Measurements from ENCODE around the gene KCNE3. TPM values are rescaled to one million over a fixed set of nuclear protein-coding genes. Genes with fewer than 3 reads are reported as not detected.

The KCNE3 gene
- total RNA-seq, 1 donor from 2014 or later, result 0.59 TPM

DNA sequence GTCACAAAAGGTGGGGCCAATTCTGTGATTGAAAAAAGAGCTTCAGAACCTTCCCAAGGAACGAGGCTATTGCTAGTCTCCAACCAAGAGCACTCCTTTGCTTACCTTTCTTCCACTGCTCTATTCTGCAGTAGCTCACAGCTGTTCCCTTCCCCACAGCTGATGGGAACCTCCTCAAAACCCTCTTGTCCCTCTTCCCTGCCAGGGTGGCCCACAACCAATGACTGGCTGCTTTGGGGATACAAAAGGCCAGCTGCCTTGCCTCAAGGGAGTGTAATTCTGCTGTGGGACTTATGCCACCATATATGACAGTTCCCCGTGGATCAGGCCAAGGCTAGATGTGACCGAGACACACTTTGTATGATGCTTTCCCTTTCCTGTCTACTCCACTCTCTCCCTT, 15.0 kb downstream of the KCNE3 start:
- Mint-ChIP-seq H3K27ac (ENCODE audit: unreplicated experiment) (no peak overlapping the region), H3K27me3 (ENCODE audit: low read depth, unreplicated experiment) (peaks cover 15% of the 10 kb centered on the region), H3K4me3 (ENCODE audit: unreplicated experiment) (no peak overlapping the region), H3K4me1 (ENCODE audit: low read depth, unreplicated experiment) (no peaks in the 10 kb centered on the region), H3K9me3 (ENCODE audit: unreplicated experiment) (no peaks in the 10 kb centered on the region), H3K36me3 (ENCODE audit: low read depth, unreplicated experiment) (no peaks in the 10 kb centered on the region)
- FAIRE-seq (no peak), DNase-seq (ENCODE audit: low read depth) (no peak)
- no peak overlapping the region for H3K27ac ChIP-seq (ENCODE audit: low read depth, low read length)
- TF ChIP-seq, protein P1, sequence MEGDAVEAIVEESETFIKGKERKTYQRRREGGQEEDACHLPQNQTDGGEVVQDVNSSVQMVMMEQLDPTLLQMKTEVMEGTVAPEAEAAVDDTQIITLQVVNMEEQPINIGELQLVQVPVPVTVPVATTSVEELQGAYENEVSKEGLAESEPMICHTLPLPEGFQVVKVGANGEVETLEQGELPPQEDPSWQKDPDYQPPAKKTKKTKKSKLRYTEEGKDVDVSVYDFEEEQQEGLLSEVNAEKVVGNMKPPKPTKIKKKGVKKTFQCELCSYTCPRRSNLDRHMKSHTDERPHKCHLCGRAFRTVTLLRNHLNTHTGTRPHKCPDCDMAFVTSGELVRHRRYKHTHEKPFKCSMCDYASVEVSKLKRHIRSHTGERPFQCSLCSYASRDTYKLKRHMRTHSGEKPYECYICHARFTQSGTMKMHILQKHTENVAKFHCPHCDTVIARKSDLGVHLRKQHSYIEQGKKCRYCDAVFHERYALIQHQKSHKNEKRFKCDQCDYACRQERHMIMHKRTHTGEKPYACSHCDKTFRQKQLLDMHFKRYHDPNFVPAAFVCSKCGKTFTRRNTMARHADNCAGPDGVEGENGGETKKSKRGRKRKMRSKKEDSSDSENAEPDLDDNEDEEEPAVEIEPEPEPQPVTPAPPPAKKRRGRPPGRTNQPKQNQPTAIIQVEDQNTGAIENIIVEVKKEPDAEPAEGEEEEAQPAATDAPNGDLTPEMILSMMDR (IDR thresholded peaks at IDR 0.05; ENCODE audit: insufficient read depth, low read depth, low read length), result no peak
- TF ChIP-seq EZH2 (IDR thresholded peaks at IDR 0.05; ENCODE audit: insufficient read depth, low read length), result no peak
- H3K4me3 ChIP-seq (ENCODE audit: insufficient read depth, low read depth, low read length), result no peak overlapping the region
- H4K20me1 ChIP-seq (ENCODE audit: insufficient read depth, low read length), result no peaks in the 10 kb centered on the region
- no peak overlapping the region for H2AFZ ChIP-seq (ENCODE audit: low read depth, low read length)
- H3K9me3 ChIP-seq (ENCODE audit: insufficient read depth, low read depth, low read length), result no peaks in the 10 kb centered on the region
- H3K27me3 ChIP-seq (ENCODE audit: insufficient read depth, low read length), result no peaks in the 10 kb centered on the region
- H3K79me2 ChIP-seq (ENCODE audit: insufficient read depth, low read length), result no peaks in the 10 kb centered on the region
- no peak overlapping the region for H3K4me2 ChIP-seq (ENCODE audit: low read length)
- no peaks in the 10 kb centered on the region for H3K36me3 ChIP-seq (ENCODE audit: insufficient read depth, low read length)
- no peak overlapping the region for H3K9ac ChIP-seq (ENCODE audit: low read length)
- peaks cover 9% of the 10 kb centered on the region for H3K4me1 ChIP-seq (ENCODE audit: insufficient read depth, low read length)

DNA sequence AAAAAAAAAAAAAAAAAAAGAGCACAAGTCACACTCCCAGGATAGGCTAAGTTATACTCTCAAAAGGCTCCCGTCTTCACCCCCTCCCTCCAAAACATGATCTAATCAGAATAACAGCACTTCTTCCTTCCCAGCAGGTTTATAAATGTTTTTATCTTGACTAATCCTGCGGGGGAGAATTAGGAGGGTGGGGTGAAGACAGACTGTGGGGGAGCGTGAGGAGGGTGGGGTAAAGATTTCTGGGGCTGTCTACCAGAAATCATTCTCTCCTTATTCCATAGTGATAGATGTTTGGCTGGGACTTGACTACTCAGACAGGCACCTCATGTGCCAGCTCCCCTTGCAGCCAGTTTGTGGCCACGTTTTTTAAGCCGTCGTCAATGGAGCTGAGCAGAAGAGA, 17.0 kb downstream of the KCNE3 start:
- Mint-ChIP-seq H3K27ac (ENCODE audit: unreplicated experiment) (no peak overlapping the region), H3K36me3 (ENCODE audit: low read depth, unreplicated experiment) (peaks cover under 1% of the 10 kb centered on the region), H3K27me3 (ENCODE audit: low read depth, unreplicated experiment) (peaks cover 17% of the 10 kb centered on the region), H3K4me3 (ENCODE audit: unreplicated experiment) (no peak overlapping the region), H3K9me3 (ENCODE audit: unreplicated experiment) (no peaks in the 10 kb centered on the region), H3K4me1 (ENCODE audit: low read depth, unreplicated experiment) (no peaks in the 10 kb centered on the region)
- Histone ChIP-seq H3K27me3 (ENCODE audit: insufficient read depth, low read length) (no peaks in the 10 kb centered on the region), H3K9me3 (ENCODE audit: insufficient read depth, low read depth, low read length) (no peaks in the 10 kb centered on the region), H3K9ac (ENCODE audit: low read length) (peak overlapping the region; percentile 0), H3K4me2 (ENCODE audit: low read length) (peak overlapping the region; percentile 21), H3K27ac (ENCODE audit: low read depth, low read length) (no peak overlapping the region), H4K20me1 (ENCODE audit: insufficient read depth, low read length) (no peaks in the 10 kb centered on the region), H3K4me1 (ENCODE audit: insufficient read depth, low read length) (peaks cover 9% of the 10 kb centered on the region), H3K79me2 (ENCODE audit: insufficient read depth, low read length) (no peaks in the 10 kb centered on the region), H3K4me3 (ENCODE audit: insufficient read depth, low read depth, low read length) (no peak overlapping the region), H3K36me3 (ENCODE audit: insufficient read depth, low read length) (no peaks in the 10 kb centered on the region), H2AFZ (ENCODE audit: low read depth, low read length) (no peak overlapping the region)
- FAIRE-seq, result no peak
- TF ChIP-seq EZH2 (IDR thresholded peaks at IDR 0.05; ENCODE audit: insufficient read depth, low read length), result no peak
- TF ChIP-seq, protein P1 (IDR thresholded peaks at IDR 0.05; ENCODE audit: insufficient read depth, low read depth, low read length), result no peak
- no peak for DNase-seq (ENCODE audit: low read depth)

DNA sequence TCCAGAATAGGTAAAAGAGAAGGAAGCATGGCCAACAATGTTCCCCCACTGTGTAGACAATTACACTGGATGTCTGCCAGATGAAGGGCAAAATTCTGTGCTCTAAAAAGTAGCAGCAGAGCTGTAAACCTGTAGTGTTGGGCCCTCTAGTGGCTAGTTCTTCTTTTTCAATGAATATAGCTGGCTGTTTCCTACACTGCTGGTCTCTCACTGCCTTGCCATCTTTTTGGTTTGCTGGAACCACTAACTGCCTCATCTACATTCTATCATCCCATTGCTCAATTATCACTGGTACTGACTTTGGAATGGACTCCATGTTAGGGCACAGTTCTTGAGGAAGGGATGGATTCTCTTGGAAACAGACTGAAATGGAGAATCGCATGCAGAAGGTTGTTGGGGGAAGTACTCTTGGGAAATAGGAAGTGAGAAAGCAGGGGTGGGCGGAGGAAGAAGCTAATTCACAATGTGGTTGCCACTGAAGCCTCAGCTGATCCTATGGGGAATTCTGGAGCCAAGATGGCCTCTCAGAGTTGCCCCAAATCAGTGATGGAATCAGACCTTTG, 17.9 kb downstream of the KCNE3 start:
- Mint-ChIP-seq H3K27me3 (ENCODE audit: low read depth, unreplicated experiment) (peaks cover 17% of the 10 kb centered on the region), H3K4me3 (ENCODE audit: unreplicated experiment) (no peak overlapping the region), H3K4me1 (ENCODE audit: low read depth, unreplicated experiment) (peaks cover 2% of the 10 kb centered on the region), H3K36me3 (ENCODE audit: low read depth, unreplicated experiment) (peaks cover 2% of the 10 kb centered on the region), H3K9me3 (ENCODE audit: unreplicated experiment) (no peaks in the 10 kb centered on the region), H3K27ac (ENCODE audit: unreplicated experiment) (no peak overlapping the region)
- Histone ChIP-seq H3K9me3 (ENCODE audit: insufficient read depth, low read depth, low read length) (no peaks in the 10 kb centered on the region), H3K27ac (ENCODE audit: low read depth, low read length) (no peak overlapping the region), H3K4me1 (ENCODE audit: insufficient read depth, low read length) (peaks cover 9% of the 10 kb centered on the region), H4K20me1 (ENCODE audit: insufficient read depth, low read length) (no peaks in the 10 kb centered on the region), H2AFZ (ENCODE audit: low read depth, low read length) (peak overlapping the region; percentile 74), H3K4me2 (ENCODE audit: low read length) (peak overlapping the region; percentile 21), H3K27me3 (ENCODE audit: insufficient read depth, low read length) (no peaks in the 10 kb centered on the region), H3K36me3 (ENCODE audit: insufficient read depth, low read length) (no peaks in the 10 kb centered on the region), H3K79me2 (ENCODE audit: insufficient read depth, low read length) (no peaks in the 10 kb centered on the region), H3K4me3 (ENCODE audit: insufficient read depth, low read depth, low read length) (no peak overlapping the region), H3K9ac (ENCODE audit: low read length) (peak overlapping the region; percentile 0)
- DNase-seq (ENCODE audit: low read depth) (peak; percentile 58), FAIRE-seq (peak; percentile 13)
- TF ChIP-seq, protein P1 (IDR thresholded peaks at IDR 0.05; ENCODE audit: insufficient read depth, low read depth, low read length), result peak; percentile 85
- no peak for TF ChIP-seq EZH2 (IDR thresholded peaks at IDR 0.05; ENCODE audit: insufficient read depth, low read length)

Measured in astrocyte (in vitro differentiated cells and primary cell).